ENCODE results near the gene AFDN.

The AFDN gene

DNA sequence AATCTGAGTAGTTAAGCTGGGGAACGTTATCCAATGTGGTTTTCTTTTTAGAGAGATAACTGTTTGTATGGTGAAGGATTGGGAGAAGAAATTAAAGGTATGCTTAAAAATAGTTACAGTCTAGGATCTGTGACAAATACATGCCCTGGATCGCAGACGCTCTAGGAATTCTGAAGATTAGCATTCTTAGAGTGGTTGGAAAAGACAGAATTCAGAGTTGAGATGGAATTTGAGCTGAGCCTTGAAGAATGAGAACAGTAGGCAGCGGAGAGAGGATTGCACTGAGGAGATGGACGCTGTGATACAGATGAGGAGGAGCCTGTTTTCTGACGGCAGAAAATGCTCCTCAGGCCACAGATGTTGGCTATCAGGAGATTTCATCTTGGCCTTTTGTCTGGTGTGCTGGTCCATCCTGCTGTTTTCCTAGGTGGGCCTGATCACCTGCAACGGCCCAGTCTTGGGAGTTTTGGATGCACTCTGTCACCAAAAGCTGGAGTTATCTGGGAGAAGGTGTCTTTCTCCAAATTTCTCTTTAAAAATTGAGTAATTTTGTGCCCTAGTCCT lies 122.5 kb downstream of the AFDN start:
- no peaks in the 10 kb centered on the region for H3K27me3 ChIP-seq (ENCODE audit: insufficient read depth, low read length, poor library complexity)
- H2AFZ ChIP-seq (ENCODE audit: low read depth, low read length), result no peak overlapping the region
- no peaks in the 10 kb centered on the region for H3K36me3 ChIP-seq (ENCODE audit: insufficient read depth, low read length)
- H3K4me1 ChIP-seq (ENCODE audit: insufficient read depth, low read length), result no peaks in the 10 kb centered on the region
- no peaks in the 10 kb centered on the region for H3K9me3 ChIP-seq (ENCODE audit: insufficient read depth, low read length, severe bottlenecking)
- no peak overlapping the region for H3K27ac ChIP-seq (ENCODE audit: low read length)
- no peaks in the 10 kb centered on the region for H4K20me1 ChIP-seq (ENCODE audit: insufficient read depth, low read length)
- H3K4me3 ChIP-seq (ENCODE audit: low read depth in 1 of 2, low read length in 2 of 2), result no peak overlapping the region
- no peaks in the 10 kb centered on the region for H3K79me2 ChIP-seq (ENCODE audit: insufficient read depth, low read length)
- H3K9ac ChIP-seq (ENCODE audit: low read depth, low read length), result no peak overlapping the region
- no peak for TF ChIP-seq EZH2 (IDR thresholded peaks at IDR 0.05; ENCODE audit: borderline replicate concordance, low read depth, low read length, severe bottlenecking)
- TF ChIP-seq, protein P1, sequence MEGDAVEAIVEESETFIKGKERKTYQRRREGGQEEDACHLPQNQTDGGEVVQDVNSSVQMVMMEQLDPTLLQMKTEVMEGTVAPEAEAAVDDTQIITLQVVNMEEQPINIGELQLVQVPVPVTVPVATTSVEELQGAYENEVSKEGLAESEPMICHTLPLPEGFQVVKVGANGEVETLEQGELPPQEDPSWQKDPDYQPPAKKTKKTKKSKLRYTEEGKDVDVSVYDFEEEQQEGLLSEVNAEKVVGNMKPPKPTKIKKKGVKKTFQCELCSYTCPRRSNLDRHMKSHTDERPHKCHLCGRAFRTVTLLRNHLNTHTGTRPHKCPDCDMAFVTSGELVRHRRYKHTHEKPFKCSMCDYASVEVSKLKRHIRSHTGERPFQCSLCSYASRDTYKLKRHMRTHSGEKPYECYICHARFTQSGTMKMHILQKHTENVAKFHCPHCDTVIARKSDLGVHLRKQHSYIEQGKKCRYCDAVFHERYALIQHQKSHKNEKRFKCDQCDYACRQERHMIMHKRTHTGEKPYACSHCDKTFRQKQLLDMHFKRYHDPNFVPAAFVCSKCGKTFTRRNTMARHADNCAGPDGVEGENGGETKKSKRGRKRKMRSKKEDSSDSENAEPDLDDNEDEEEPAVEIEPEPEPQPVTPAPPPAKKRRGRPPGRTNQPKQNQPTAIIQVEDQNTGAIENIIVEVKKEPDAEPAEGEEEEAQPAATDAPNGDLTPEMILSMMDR (IDR thresholded peaks at IDR 0.05; ENCODE audit: borderline replicate concordance, extremely low read depth, low read length, poor library complexity, severe bottlenecking), result no peak
- ATAC-seq (ENCODE audit: insufficient read depth, low read depth) (no peak), DNase-seq (no peak)
- H3K4me2 ChIP-seq (ENCODE audit: insufficient read depth, low read length), result no peak overlapping the region

DNA sequence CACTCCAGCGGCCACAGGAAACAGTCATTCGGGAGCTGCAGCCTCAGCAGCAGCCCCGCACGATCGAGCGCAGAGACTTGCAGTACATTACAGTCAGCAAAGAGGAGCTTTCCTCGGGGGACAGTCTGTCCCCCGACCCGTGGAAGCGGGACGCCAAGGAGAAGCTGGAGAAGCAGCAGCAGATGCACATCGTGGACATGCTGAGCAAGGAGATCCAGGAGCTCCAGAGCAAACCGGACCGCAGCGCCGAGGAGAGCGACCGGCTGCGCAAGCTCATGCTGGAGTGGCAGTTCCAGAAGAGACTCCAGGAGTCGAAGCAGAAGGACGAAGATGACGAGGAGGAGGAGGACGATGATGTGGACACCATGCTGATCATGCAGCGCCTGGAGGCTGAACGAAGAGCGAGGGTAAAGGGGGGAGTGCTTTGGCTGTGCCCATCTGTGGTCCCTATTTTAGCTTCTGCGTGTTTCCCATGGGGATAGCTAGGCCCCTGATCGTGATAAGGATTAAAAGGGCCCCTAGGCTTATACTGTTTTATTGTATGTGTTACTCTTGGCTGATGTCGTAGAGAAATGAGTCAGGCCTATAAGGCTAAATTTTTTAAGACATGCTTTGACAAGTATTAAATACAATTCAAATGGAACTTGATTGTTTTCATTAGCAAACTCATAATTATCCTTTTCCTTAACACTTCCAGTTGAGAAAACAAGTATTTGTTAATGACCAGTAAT lies 125.2 kb downstream of the AFDN start:
- no peak overlapping the region for H2AFZ ChIP-seq (ENCODE audit: low read depth, low read length)
- ATAC-seq (ENCODE audit: insufficient read depth, low read depth) (no peak), DNase-seq (no peak)
- H3K9me3 ChIP-seq (ENCODE audit: insufficient read depth, low read length, severe bottlenecking), result no peaks in the 10 kb centered on the region
- H3K4me3 ChIP-seq (ENCODE audit: low read depth in 1 of 2, low read length in 2 of 2), result no peak overlapping the region
- H3K27ac ChIP-seq (ENCODE audit: low read length), result no peak overlapping the region
- no peaks in the 10 kb centered on the region for H3K4me1 ChIP-seq (ENCODE audit: insufficient read depth, low read length)
- no peak overlapping the region for H3K4me2 ChIP-seq (ENCODE audit: insufficient read depth, low read length)
- TF ChIP-seq EZH2 (IDR thresholded peaks at IDR 0.05; ENCODE audit: borderline replicate concordance, low read depth, low read length, severe bottlenecking), result no peak
- TF ChIP-seq, protein P1 (IDR thresholded peaks at IDR 0.05; ENCODE audit: borderline replicate concordance, extremely low read depth, low read length, poor library complexity, severe bottlenecking), result no peak
- no peaks in the 10 kb centered on the region for H3K79me2 ChIP-seq (ENCODE audit: insufficient read depth, low read length)
- no peaks in the 10 kb centered on the region for H3K36me3 ChIP-seq (ENCODE audit: insufficient read depth, low read length)
- H3K27me3 ChIP-seq (ENCODE audit: insufficient read depth, low read length, poor library complexity), result no peaks in the 10 kb centered on the region
- no peak overlapping the region for H3K9ac ChIP-seq (ENCODE audit: low read depth, low read length)
- no peaks in the 10 kb centered on the region for H4K20me1 ChIP-seq (ENCODE audit: insufficient read depth, low read length)

DNA sequence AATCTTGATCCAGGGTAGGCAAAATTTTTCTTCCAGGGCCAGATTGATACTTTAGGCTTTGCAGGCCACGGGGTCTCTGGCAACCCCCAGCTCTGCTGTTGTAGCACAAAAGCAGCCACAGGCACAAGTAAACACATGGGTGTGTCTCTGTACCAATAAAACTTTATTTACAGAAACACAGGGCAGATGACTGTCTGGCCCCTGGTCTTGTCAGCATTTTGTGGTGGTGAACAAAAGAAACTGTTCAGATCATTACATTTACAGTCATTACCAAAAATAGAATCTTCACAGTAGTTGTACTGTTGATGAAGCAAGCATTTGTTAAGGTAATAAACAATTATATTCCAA lies 125.8 kb downstream of the AFDN start:
- H3K36me3 ChIP-seq (ENCODE audit: insufficient read depth, low read length), result no peaks in the 10 kb centered on the region
- no peaks in the 10 kb centered on the region for H3K27me3 ChIP-seq (ENCODE audit: insufficient read depth, low read length, poor library complexity)
- TF ChIP-seq, protein P1 (IDR thresholded peaks at IDR 0.05; ENCODE audit: borderline replicate concordance, extremely low read depth, low read length, poor library complexity, severe bottlenecking), result no peak
- no peak for TF ChIP-seq EZH2 (IDR thresholded peaks at IDR 0.05; ENCODE audit: borderline replicate concordance, low read depth, low read length, severe bottlenecking)
- H3K9me3 ChIP-seq (ENCODE audit: insufficient read depth, low read length, severe bottlenecking), result no peaks in the 10 kb centered on the region
- H3K79me2 ChIP-seq (ENCODE audit: insufficient read depth, low read length), result no peaks in the 10 kb centered on the region
- no peak overlapping the region for H3K27ac ChIP-seq (ENCODE audit: low read length)
- DNase-seq, result no peak
- H2AFZ ChIP-seq (ENCODE audit: low read depth, low read length), result no peak overlapping the region
- H3K4me3 ChIP-seq (ENCODE audit: low read depth in 1 of 2, low read length in 2 of 2), result no peak overlapping the region
- H3K4me2 ChIP-seq (ENCODE audit: insufficient read depth, low read length), result no peak overlapping the region
- no peaks in the 10 kb centered on the region for H3K4me1 ChIP-seq (ENCODE audit: insufficient read depth, low read length)
- no peak for ATAC-seq (ENCODE audit: insufficient read depth, low read depth)
- H3K9ac ChIP-seq (ENCODE audit: low read depth, low read length), result no peak overlapping the region
- no peaks in the 10 kb centered on the region for H4K20me1 ChIP-seq (ENCODE audit: insufficient read depth, low read length)

Measured in DND-41 (cell line).